OCI-LY3 (cell line): ENCODE measurements around the gene FLT1.

ENCODE experiments used
- H2AFZ ChIP-seq: fragments of 200-600, 300-600 bp; shearing (Covaris generic); 2 replicates; pipeline ENCODE4 v1.6.0; 2014; ENCODE audit warnings: antibody characterized with exemption, low read depth, low read length
- H3K27ac ChIP-seq: fragments of 200-600, 300-600 bp; sonication (generic); 2 replicates; pipeline ENCODE4 v1.5.1; 2014; ENCODE audit warnings: mild to moderate bottlenecking, low read length, moderate library complexity, mixed read lengths
- H3K27me3 ChIP-seq: fragments of 200-600, 300-600 bp; sonication (generic); 2 replicates; pipeline ENCODE4 v1.6.1; 2014; ENCODE audit warnings: low read depth, low read length, mixed read lengths
- H3K36me3 ChIP-seq: fragments of 200-600, 300-600 bp; sonication (generic); replicated peaks from 2 replicates; pipeline ENCODE3; 2014; ENCODE audit warnings: low read depth, low read length, mixed read lengths
- H3K4me1 ChIP-seq: fragments of 300-600, 200-600 bp; sonication (generic); 2 replicates; pipeline ENCODE4 v1.6.1; 2014; ENCODE audit warnings: low read length, mixed read lengths
- H3K4me2 ChIP-seq: fragments of 200-600, 300-600 bp; sonication (generic); 2 replicates; pipeline ENCODE4 v1.6.1; 2014; ENCODE audit warnings: low read length, mixed read lengths
- H3K4me3 ChIP-seq: fragments of 300-600, 200-600 bp; sonication (generic); 2 replicates; pipeline ENCODE4 v1.5.1; 2014; ENCODE audit warnings: antibody characterized with exemption, mild to moderate bottlenecking, low read length, moderate library complexity
- H3K79me2 ChIP-seq: fragments of 300-600, 200-600 bp; shearing (Covaris generic); 2 replicates; pipeline ENCODE4 v1.6.1; 2014; ENCODE audit warnings: mild to moderate bottlenecking, low read length, mixed read lengths
- H3K9ac ChIP-seq: fragments of 300-600, 200-600 bp; shearing (Covaris generic); 2 replicates; pipeline ENCODE4 v1.6.0; 2014; ENCODE audit warnings: mild to moderate bottlenecking, low read length, moderate library complexity
- H3K9me3 ChIP-seq: fragments of 200-600, 300-600 bp; shearing (Covaris generic); 2 replicates; pipeline ENCODE4 v1.6.1; 2014; ENCODE audit warnings: low read length, mixed read lengths; ENCODE audit not compliant: insufficient read depth
- H4K20me1 ChIP-seq: fragments of 200-600, 300-600 bp; sonication (generic); 2 replicates; pipeline ENCODE4 v1.6.1; 2016; ENCODE audit warnings: low read length, mixed read lengths; ENCODE audit not compliant: insufficient read depth
- CTCF ChIP-seq: fragments of 200-600, 300-600 bp; sonication (generic); IDR thresholded peaks from 2 replicates; pipeline ENCODE4 v1.5.1; 2014; ENCODE audit warnings: antibody characterized with exemption, low read length, low read depth
- EZH2phosphoT487 ChIP-seq: fragments of 200-600 bp; shearing (Covaris generic); IDR thresholded peaks from 2 replicates; pipeline ENCODE4 v1.6.1; 2018; ENCODE audit warnings: antibody characterized with exemption, mixed run types, low read depth

The FLT1 gene

GRCh38 chr13:28342251-28342650, 152.7 kb downstream of the FLT1 start:
- Histone ChIP-seq H3K4me3 (no peak overlapping the region), H2AFZ (no peak overlapping the region), H3K9ac (no peak overlapping the region), H3K79me2 (no peaks in the 10 kb centered on the region), H3K36me3 (no peaks in the 10 kb centered on the region), H3K9me3 (no peaks in the 10 kb centered on the region), H3K4me2 (no peak overlapping the region), H3K27ac (no peak overlapping the region), H3K27me3 (no peaks in the 10 kb centered on the region), H3K4me1 (no peaks in the 10 kb centered on the region), H4K20me1 (no peaks in the 10 kb centered on the region)
- TF ChIP-seq CTCF (no peak), EZH2phosphoT487 (no peak)

DNA sequence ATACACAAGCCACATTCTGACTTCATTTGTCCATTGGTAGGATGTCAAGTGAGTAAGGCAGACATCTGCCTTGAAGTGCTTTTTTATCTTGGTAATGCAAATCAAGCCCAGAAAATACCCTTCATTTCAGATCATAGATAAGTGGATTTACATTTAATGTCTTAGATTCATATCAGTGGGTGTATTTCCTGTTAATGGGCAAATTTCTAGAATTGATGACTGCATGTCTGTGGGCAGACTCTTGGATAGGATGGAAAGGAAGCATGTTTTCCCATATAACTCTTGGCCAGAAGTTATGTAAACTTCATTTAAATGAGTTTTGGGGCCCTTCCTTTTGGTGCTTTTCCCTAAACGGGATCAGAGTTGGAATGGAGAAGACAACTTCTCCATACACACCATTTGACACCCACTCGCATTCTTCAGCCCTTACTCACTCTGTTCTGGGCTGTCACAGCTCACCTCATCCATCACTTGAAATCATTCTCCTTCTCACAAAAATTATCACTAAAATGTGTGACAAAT, 154.6 kb downstream of the FLT1 start:
- Histone ChIP-seq H3K9me3 (no peaks in the 10 kb centered on the region), H3K36me3 (no peaks in the 10 kb centered on the region), H2AFZ (no peak overlapping the region), H3K4me3 (no peak overlapping the region), H3K9ac (no peak overlapping the region), H3K4me2 (no peak overlapping the region), H3K79me2 (no peaks in the 10 kb centered on the region), H3K4me1 (no peaks in the 10 kb centered on the region), H4K20me1 (no peaks in the 10 kb centered on the region), H3K27ac (no peak overlapping the region), H3K27me3 (no peaks in the 10 kb centered on the region; the same call in 1 of the 2 replicates)
- TF ChIP-seq CTCF (no peak), EZH2phosphoT487 (no peak)

DNA sequence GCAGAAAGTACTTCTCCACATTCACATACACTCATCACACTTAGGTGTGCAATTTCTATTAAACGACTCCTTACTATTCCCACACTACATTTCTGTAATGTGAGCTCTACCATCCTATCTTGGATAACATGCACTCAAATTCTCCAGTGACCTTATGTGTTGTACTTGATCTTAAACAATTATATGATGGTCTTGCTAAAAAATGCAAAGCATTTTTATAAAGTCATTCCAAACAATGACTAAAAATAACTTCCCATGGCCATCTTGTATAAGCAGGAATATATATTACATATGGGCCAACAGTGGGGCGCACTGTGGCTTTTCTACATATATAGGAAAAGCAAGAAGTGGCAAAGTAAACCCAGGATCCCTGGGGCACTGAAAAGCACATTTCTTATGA, 155.5 kb downstream of the FLT1 start:
- H3K9me3 ChIP-seq = no peaks in the 10 kb centered on the region
- H3K36me3 ChIP-seq = no peaks in the 10 kb centered on the region
- no peak for TF ChIP-seq EZH2phosphoT487
- no peak for TF ChIP-seq CTCF
- H3K27ac ChIP-seq = no peak overlapping the region
- no peak overlapping the region for H2AFZ ChIP-seq
- no peak overlapping the region for H3K4me2 ChIP-seq
- H3K4me1 ChIP-seq = no peaks in the 10 kb centered on the region
- H4K20me1 ChIP-seq = no peaks in the 10 kb centered on the region
- no peak overlapping the region for H3K9ac ChIP-seq
- H3K27me3 ChIP-seq = no peaks in the 10 kb centered on the region; the same call in 1 of the 2 replicates
- no peak overlapping the region for H3K4me3 ChIP-seq
- H3K79me2 ChIP-seq = no peaks in the 10 kb centered on the region

GRCh38 chr13:28338742-28339141, 156.2 kb downstream of the FLT1 start:
- Histone ChIP-seq H3K27me3 (no peaks in the 10 kb centered on the region; the same call in 1 of the 2 replicates), H3K9ac (no peak overlapping the region), H2AFZ (no peak overlapping the region), H3K4me1 (no peaks in the 10 kb centered on the region), H3K27ac (no peak overlapping the region), H4K20me1 (no peaks in the 10 kb centered on the region), H3K79me2 (no peaks in the 10 kb centered on the region), H3K4me2 (no peak overlapping the region), H3K9me3 (no peaks in the 10 kb centered on the region), H3K4me3 (no peak overlapping the region), H3K36me3 (no peaks in the 10 kb centered on the region)
- no peak for TF ChIP-seq CTCF
- no peak for TF ChIP-seq EZH2phosphoT487
